K562 (cell line): ENCODE data around the gene NCAPG2. TPM values are rescaled to one million over a fixed set of nuclear protein-coding genes. Genes with fewer than 3 reads are reported as not detected.
A peak's percentile ranks its signal among the peaks of the same experiment; 100 is the strongest.

Source experiments
- ARHGAP35 ChIP-seq: fragments of 450-650 bp; IDR thresholded peaks from 2 replicates; pipeline ENCODE4 v1.6.1; 2018; ENCODE audit not compliant: partially characterized antibody
- ARID2 ChIP-seq: fragments of 450-650 bp; IDR thresholded peaks from 2 replicates; pipeline ENCODE4 v1.6.1; 2017; ENCODE audit warnings: antibody characterized with exemption, mild to moderate bottlenecking
- HLTF ChIP-seq: fragments of 450-650 bp; IDR thresholded peaks from 2 replicates; pipeline ENCODE4 v1.6.1; 2016
- IRF9 ChIP-seq: fragments of 450-650 bp; IDR thresholded peaks from 2 replicates; pipeline ENCODE4 v1.6.1; 2016; ENCODE audit warnings: missing biosample characterization, missing genetic modification characterization
- NCOA1 ChIP-seq: fragments of 450-650 bp; IDR thresholded peaks from 2 replicates; pipeline ENCODE4 v1.6.1; 2016; ENCODE audit warnings: low read depth
- TRIM24 ChIP-seq, 2 experiments: fragments of 450-650 bp; IDR thresholded peaks; 2 replicates each; pipeline ENCODE4 v1.6.1; 2016
- ZNF263 ChIP-seq: sonication (generic); formaldehyde crosslinking; IDR thresholded peaks from 2 replicates; pipeline ENCODE4 v1.8.0; 2022; ENCODE audit warnings: mild to moderate bottlenecking, missing genetic modification reagents, borderline replicate concordance
- polyA plus RNA-seq, 8 experiments: library from polyadenylated mRNA; depleted of rRNA in 4 of 8; stranded (reverse) in 5 of 8; unstranded in 3 of 8; fragments of >200 nt; fragmentation: Nextera tagmentation in 2 of 8; fragmentation: Illumina TruSeq in 1 of 8; extraction: Ambion mirVana in 2 of 8; extraction: Trizol in 1 of 8; gene quantifications; 2 replicates each; pipeline versions ENCODE4 v1.2.1 to v1.2.3, GENCODE V29; 2011 to 2014; ENCODE audit warnings: inconsistent platforms in 1 of 8, missing spikeins in 1 of 8
- total RNA-seq, 7 experiments: library from RNA; depleted of rRNA in 6 of 7; stranded (reverse); fragments of >200 nt in 6 of 7; fragmentation: Illumina TruSeq in 2 of 7; extraction: Trizol in 2 of 7; gene quantifications; 2 replicates each; pipeline versions ENCODE4 v1.2.1 to v1.2.3, GENCODE V29; 2011 to 2021; ENCODE audit warnings: low replicate concordance in 1 of 7
- TF ChIP-seq, protein P1 (sequence below): fragments of 450-650 bp; formaldehyde crosslinking; conservative IDR thresholded peaks from 2 replicates; pipeline ENCODE4 v1.4.0; 2022; ENCODE audit warnings: mild to moderate bottlenecking, missing genetic modification characterization
- TF ChIP-seq, protein P2 (sequence below): fragments of 450-650 bp; IDR thresholded peaks from 2 replicates; pipeline ENCODE4 v1.6.1; 2016; ENCODE audit warnings: borderline replicate concordance

Gene NCAPG2
- total and polyA plus RNA-seq, 9 of the 15 experiments (the other 6 are each of a cell fraction or from before 2014, with no cell fraction given), result 21.5 to 127 (median 86.1) TPM

- TF ChIP-seq, protein P1, sequence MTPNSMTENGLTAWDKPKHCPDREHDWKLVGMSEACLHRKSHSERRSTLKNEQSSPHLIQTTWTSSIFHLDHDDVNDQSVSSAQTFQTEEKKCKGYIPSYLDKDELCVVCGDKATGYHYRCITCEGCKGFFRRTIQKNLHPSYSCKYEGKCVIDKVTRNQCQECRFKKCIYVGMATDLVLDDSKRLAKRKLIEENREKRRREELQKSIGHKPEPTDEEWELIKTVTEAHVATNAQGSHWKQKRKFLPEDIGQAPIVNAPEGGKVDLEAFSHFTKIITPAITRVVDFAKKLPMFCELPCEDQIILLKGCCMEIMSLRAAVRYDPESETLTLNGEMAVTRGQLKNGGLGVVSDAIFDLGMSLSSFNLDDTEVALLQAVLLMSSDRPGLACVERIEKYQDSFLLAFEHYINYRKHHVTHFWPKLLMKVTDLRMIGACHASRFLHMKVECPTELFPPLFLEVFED (CRISPR knock-in tag), result peak; percentile 77; the same call in 1 of the 2 replicates
- TF ChIP-seq ARID2, result 0 out of 2 replicates have a peak, but pooled peaks have one; percentile 6
- 0 out of 2 replicates have a peak, but pooled peaks have one; percentile 19 for TF ChIP-seq IRF9 (tag)
- peak; percentile 70; the same call in 1 of the 2 replicates for TF ChIP-seq HLTF
- no peak for TF ChIP-seq NCOA1
- peak; percentile 3 for TF ChIP-seq ARHGAP35
- TF ChIP-seq ZNF263 (CRISPR knock-in tag), result peak; percentile 80
- TF ChIP-seq, protein P2, sequence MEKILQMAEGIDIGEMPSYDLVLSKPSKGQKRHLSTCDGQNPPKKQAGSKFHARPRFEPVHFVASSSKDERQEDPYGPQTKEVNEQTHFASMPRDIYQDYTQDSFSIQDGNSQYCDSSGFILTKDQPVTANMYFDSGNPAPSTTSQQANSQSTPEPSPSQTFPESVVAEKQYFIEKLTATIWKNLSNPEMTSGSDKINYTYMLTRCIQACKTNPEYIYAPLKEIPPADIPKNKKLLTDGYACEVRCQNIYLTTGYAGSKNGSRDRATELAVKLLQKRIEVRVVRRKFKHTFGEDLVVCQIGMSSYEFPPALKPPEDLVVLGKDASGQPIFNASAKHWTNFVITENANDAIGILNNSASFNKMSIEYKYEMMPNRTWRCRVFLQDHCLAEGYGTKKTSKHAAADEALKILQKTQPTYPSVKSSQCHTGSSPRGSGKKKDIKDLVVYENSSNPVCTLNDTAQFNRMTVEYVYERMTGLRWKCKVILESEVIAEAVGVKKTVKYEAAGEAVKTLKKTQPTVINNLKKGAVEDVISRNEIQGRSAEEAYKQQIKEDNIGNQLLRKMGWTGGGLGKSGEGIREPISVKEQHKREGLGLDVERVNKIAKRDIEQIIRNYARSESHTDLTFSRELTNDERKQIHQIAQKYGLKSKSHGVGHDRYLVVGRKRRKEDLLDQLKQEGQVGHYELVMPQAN, result peak; percentile 52; the same call in 1 of the 2 replicates
- TF ChIP-seq TRIM24 (IDR thresholded peaks at IDR 0.05), result peak in 1 of 2 experiments; percentile 44; a peak in 1 of 4 replicates
These were observed 18.1 kb upstream of the NCAPG2 start (continued) for GRCh38 chr7:158722574-158723237.
